IMR-90 (cell line): ENCODE measurements around the gene MYO7B. TPM values are rescaled to one million over a fixed set of nuclear protein-coding genes. Genes with fewer than 3 reads are reported as not detected.

Experiments used
- ATAC-seq: fragments of 200-7000 bp; cut with Tn5 transposase; 2 replicates; pipeline ENCODE4 v1.9.1; 2020; ENCODE audit warnings: low read depth, mild to moderate bottlenecking, moderate library complexity
- BruUV-seq: library from RNA; stranded (reverse); fragments of 400-500 nt; replicated peaks from 2 replicates; lab custom pipeline; 2021; lab: Mats Ljungman, UMichigan
- CTCF ChIA-PET: fragments of 300-600 bp; formaldehyde crosslinking; extraction: SDS; loops from one replicate; lab custom pipeline; 2021; ENCODE audit warnings: antibody characterized with exemption; lab: Yijun Ruan, JAX
- POLR2A ChIA-PET: fragments of 300-600 bp; sonication (Branson Sonifier 250); formaldehyde crosslinking; loops from one replicate; lab custom pipeline; 2022; ENCODE audit warnings: antibody characterized with exemption; ENCODE audit not compliant: unreplicated experiment; lab: Charles Lee
- DNase-seq: peaks from one replicate; pipeline ENCODE4 v3.0.0; 2013
- H2AFZ ChIP-seq: replicated peaks from 2 replicates; pipeline ENCODE3; 2013; ENCODE audit warnings: low read length, mild to moderate bottlenecking; ENCODE audit not compliant: poor library complexity
- H2AK5ac ChIP-seq: 2 replicates; pipeline ENCODE4 v1.6.1; 2013; ENCODE audit warnings: low read depth, low read length, inconsistent platforms
- H2AK9ac ChIP-seq: replicated peaks from 2 replicates; pipeline ENCODE3; 2013; ENCODE audit warnings: mild to moderate bottlenecking, low read depth, low read length, moderate library complexity; ENCODE audit not compliant: poor library complexity
- H2BK120ac ChIP-seq: 2 replicates; pipeline ENCODE4 v1.6.1; 2013; ENCODE audit warnings: low read depth, low read length, inconsistent platforms
- H2BK15ac ChIP-seq: 3 replicates; pipeline ENCODE4 v1.6.1; 2013; ENCODE audit warnings: low read depth, low read length, inconsistent platforms
- H2BK20ac ChIP-seq: 2 replicates; pipeline ENCODE4 v1.6.1; 2013; ENCODE audit warnings: low read depth, mild to moderate bottlenecking, inconsistent platforms, low read length, moderate library complexity
- H2BK5ac ChIP-seq: 2 replicates; pipeline ENCODE4 v1.6.1; 2013; ENCODE audit warnings: mild to moderate bottlenecking, low read depth, low read length, inconsistent platforms; ENCODE audit not compliant: poor library complexity, severe bottlenecking
- H3K14ac ChIP-seq: replicated peaks from 2 replicates; pipeline ENCODE4 v1.6.1; 2013; ENCODE audit warnings: low read depth, low read length, inconsistent platforms
- H3K18ac ChIP-seq: 2 replicates; pipeline ENCODE4 v1.6.1; 2013; ENCODE audit warnings: low read depth, low read length, control low read depth
- H3K23ac ChIP-seq: 2 replicates; pipeline ENCODE4 v1.6.1; 2013; ENCODE audit warnings: low read depth, low read length, inconsistent platforms
- H3K27ac ChIP-seq: 2 replicates; pipeline ENCODE4 v1.5.1; 2013; ENCODE audit warnings: mild to moderate bottlenecking, control low read depth, low read length; ENCODE audit not compliant: insufficient read depth
- H3K27me3 ChIP-seq: 2 replicates; pipeline ENCODE4 v1.6.1; 2013; ENCODE audit warnings: low read length; ENCODE audit not compliant: control insufficient read depth, insufficient read depth
- H3K36me3 ChIP-seq: 2 replicates; pipeline ENCODE4 v1.6.1; 2013; ENCODE audit warnings: low read length, mixed read lengths; ENCODE audit not compliant: control insufficient read depth, insufficient read depth
- H3K4ac ChIP-seq: 2 replicates; pipeline ENCODE4 v1.6.1; 2013; ENCODE audit warnings: low read depth, low read length, inconsistent platforms
- H3K4me1 ChIP-seq: 2 replicates; pipeline ENCODE4 v1.6.1; 2013; ENCODE audit warnings: low read length, mixed read lengths; ENCODE audit not compliant: control insufficient read depth, insufficient read depth
- H3K4me2 ChIP-seq: 2 replicates; pipeline ENCODE4 v1.6.1; 2013; ENCODE audit warnings: low read depth, mild to moderate bottlenecking, control low read depth, low read length, moderate library complexity
- H3K4me3 ChIP-seq: 2 replicates; pipeline ENCODE4 v1.5.1; 2013; ENCODE audit warnings: low read depth, mild to moderate bottlenecking, control low read depth, low read length, moderate library complexity; ENCODE audit not compliant: insufficient read depth
- H3K56ac ChIP-seq: 2 replicates; pipeline ENCODE4 v1.6.1; 2013; ENCODE audit warnings: low read length, inconsistent platforms; ENCODE audit not compliant: insufficient read depth; ENCODE audit errors: extremely low read depth
- H3K79me1 ChIP-seq, 2 experiments: 2 replicates each; pipeline ENCODE4 v1.6.1; 2013; ENCODE audit warnings: low read length in 2 of 2, inconsistent platforms in 1 of 2, low read depth in 1 of 2
- H3K9ac ChIP-seq: 2 replicates; pipeline ENCODE4 v1.6.1; 2013; ENCODE audit warnings: low read depth, low read length, control low read depth
- H3K9me1 ChIP-seq: 2 replicates; pipeline ENCODE4 v1.6.1; 2013; ENCODE audit warnings: low read length, inconsistent platforms; ENCODE audit not compliant: insufficient read depth
- H3K9me3 ChIP-seq: 2 replicates; pipeline ENCODE4 v1.6.1; 2013; ENCODE audit warnings: low read length; ENCODE audit not compliant: control insufficient read depth, insufficient read depth
- H4K20me1 ChIP-seq: 2 replicates; pipeline ENCODE4 v1.6.1; 2013; ENCODE audit warnings: low read length, inconsistent platforms; ENCODE audit not compliant: insufficient read depth
- H4K5ac ChIP-seq: 2 replicates; pipeline ENCODE4 v1.6.1; 2013; ENCODE audit warnings: mild to moderate bottlenecking, low read depth, low read length, control low read depth
- H4K8ac ChIP-seq, 2 experiments: 2 replicates each; pipeline ENCODE4 v1.6.1; 2013; ENCODE audit warnings: low read depth in 2 of 2, low read length in 2 of 2, control low read depth in 1 of 2, inconsistent platforms in 1 of 2
- H4K91ac ChIP-seq: 2 replicates; pipeline ENCODE4 v1.6.1; 2013; ENCODE audit warnings: low read depth, low read length, inconsistent platforms; ENCODE audit not compliant: insufficient read depth
- BHLHE40 ChIP-seq: fragments of 150-350 bp; IDR thresholded peaks from 2 replicates; pipeline ENCODE4 v1.6.1; 2016; ENCODE audit warnings: mild to moderate bottlenecking, low read depth, low read length
- CEBPB ChIP-seq: IDR thresholded peaks from 2 replicates; pipeline ENCODE4 v1.6.1; 2012; ENCODE audit warnings: low read depth, low read length, improper control_type of control experiment
- CHD1 ChIP-seq: IDR thresholded peaks from 2 replicates; pipeline ENCODE4 v1.6.1; 2012; ENCODE audit warnings: low read depth, low read length, improper control_type of control experiment
- MAFK ChIP-seq: IDR thresholded peaks from 2 replicates; pipeline ENCODE4 v1.6.1; 2012; ENCODE audit warnings: low read depth, low read length, improper control_type of control experiment
- MAZ ChIP-seq: IDR thresholded peaks from 2 replicates; pipeline ENCODE4 v1.6.1; 2012; ENCODE audit warnings: low read depth, mild to moderate bottlenecking, low read length, improper control_type of control experiment, moderate library complexity, borderline replicate concordance
- POLR2A ChIP-seq: IDR thresholded peaks from 2 replicates; pipeline ENCODE4 v1.6.1; 2012; ENCODE audit warnings: mild to moderate bottlenecking, low read depth, low read length
- RAD21 ChIP-seq: IDR thresholded peaks from 2 replicates; pipeline ENCODE4 v1.6.1; 2012; ENCODE audit warnings: low read length, improper control_type of control experiment
- RCOR1 ChIP-seq: IDR thresholded peaks from 2 replicates; pipeline ENCODE4 v1.6.1; 2012; ENCODE audit warnings: mild to moderate bottlenecking, low read length, improper control_type of control experiment; ENCODE audit not compliant: insufficient replicate concordance
- RFX5 ChIP-seq: IDR thresholded peaks from 2 replicates; pipeline ENCODE4 v1.8.0; 2012; ENCODE audit warnings: low read depth, mild to moderate bottlenecking, low read length, moderate library complexity
- WGBS, 2 experiments: methylation state at CpG; one replicate each; pipeline versions ENCODE4 v1.1.5 to v1.1.7; 2013; ENCODE audit warnings: missing lambda C conversion rate in 2 of 2; ENCODE audit not compliant: insufficient read length in 1 of 2; ENCODE audit errors: extremely low coverage in 2 of 2; 5-methylcytosine and 5-hydroxymethylcytosine counted together
- dilution Hi-C: fragments of 300-500 bp; cut with HindIII; formaldehyde crosslinking; loops from one replicate; pipeline ENCODE4 v1.14.3; 2018; ENCODE audit warnings: low sequenced_read_pairs; ENCODE audit not compliant: unreplicated experiment
- in situ Hi-C: fragments of 300-500 bp; cut with MboI; formaldehyde crosslinking; loops from 3 replicates; pipeline ENCODE4 v1.14.3; 2019; ENCODE audit warnings: low sequenced_read_pairs, inconsistent platforms, mixed read lengths
- intact Hi-C: fragments of 100-400 bp; cut with micrococcal nuclease; formaldehyde crosslinking; loops from 2 replicates; pipeline ENCODE4 v1.10.0; 2022
- polyA plus RNA-seq, 3 experiments: library from polyadenylated mRNA; depleted of rRNA; stranded (reverse); fragments of >200 nt; gene quantifications; 2 replicates each; pipeline ENCODE4 v1.2.3, GENCODE V29; 2012; ENCODE audit warnings: low replicate concordance in 1 of 3
- total RNA-seq: library from RNA; depleted of rRNA; stranded (reverse); fragments of >200 nt; gene quantifications from 2 replicates; pipeline ENCODE4 v1.2.3, GENCODE V29; 2012

The MYO7B gene
- total and polyA plus RNA-seq, 2 of the 4 experiments (the other 2 are of a cell fraction) = 0.18 to 0.46 TPM

- Histone ChIP-seq H2AK5ac (0 out of 2 replicates have a peak overlapping the region, but pooled peaks have one; percentile 3), H3K4ac (no peak overlapping the region), H2BK5ac (no peak overlapping the region), H3K9ac (no peak overlapping the region), H3K27ac (no peak overlapping the region), H2BK120ac (no peak overlapping the region), H2AK9ac (no peak overlapping the region), H3K79me1 (peaks cover 0 to 4% of the 10 kb centered on the region in 2 experiments; a peak in 1 of 4 replicates), H3K36me3 (no peaks in the 10 kb centered on the region), H4K91ac (no peak overlapping the region), H3K4me1 (peaks cover 3% of the 10 kb centered on the region), H3K9me1 (peaks cover 10% of the 10 kb centered on the region), H3K56ac (no peak overlapping the region), H2AFZ (peak overlapping the region; percentile 23), H4K5ac (no peak overlapping the region), H4K20me1 (no peaks in the 10 kb centered on the region), H3K4me2 (no peak overlapping the region), H3K27me3 (no peaks in the 10 kb centered on the region; the same call in 1 of the 2 replicates), H3K14ac (no peak overlapping the region), H3K18ac (no peak overlapping the region), H2BK20ac (no peak overlapping the region), H3K9me3 (no peaks in the 10 kb centered on the region), H4K8ac (no peak overlapping the region), H3K23ac (no peak overlapping the region), H2BK15ac (no peak overlapping the region), H3K4me3 (no peak overlapping the region)
- ATAC-seq = no peak
- 92% methylated on average over 6 of the region's 17 CpGs; no CpG with 5 or more reads in 1 of the 2 experiments for WGBS, 2 experiments
- BruUV-seq = no TSS peak
- in situ Hi-C loops = no loop called here
- TF ChIP-seq MAFK (no peak), BHLHE40 (no peak), POLR2A (no peak), CHD1 (no peak), RAD21 (no peak), MAZ (no peak), RCOR1 (no peak), RFX5 (no peak), CEBPB (no peak)
- ChIA-PET CTCF (no interaction called here), POLR2A (no interaction called here)
- intact Hi-C loops = no loop called here
- dilution Hi-C loops = no loop called here
- no peak for DNase-seq
Observed at GRCh38 chr2:127631997-127632581, 96.6 kb downstream of the MYO7B start.
